ENCODE data around the gene HSDL1.

DNA sequence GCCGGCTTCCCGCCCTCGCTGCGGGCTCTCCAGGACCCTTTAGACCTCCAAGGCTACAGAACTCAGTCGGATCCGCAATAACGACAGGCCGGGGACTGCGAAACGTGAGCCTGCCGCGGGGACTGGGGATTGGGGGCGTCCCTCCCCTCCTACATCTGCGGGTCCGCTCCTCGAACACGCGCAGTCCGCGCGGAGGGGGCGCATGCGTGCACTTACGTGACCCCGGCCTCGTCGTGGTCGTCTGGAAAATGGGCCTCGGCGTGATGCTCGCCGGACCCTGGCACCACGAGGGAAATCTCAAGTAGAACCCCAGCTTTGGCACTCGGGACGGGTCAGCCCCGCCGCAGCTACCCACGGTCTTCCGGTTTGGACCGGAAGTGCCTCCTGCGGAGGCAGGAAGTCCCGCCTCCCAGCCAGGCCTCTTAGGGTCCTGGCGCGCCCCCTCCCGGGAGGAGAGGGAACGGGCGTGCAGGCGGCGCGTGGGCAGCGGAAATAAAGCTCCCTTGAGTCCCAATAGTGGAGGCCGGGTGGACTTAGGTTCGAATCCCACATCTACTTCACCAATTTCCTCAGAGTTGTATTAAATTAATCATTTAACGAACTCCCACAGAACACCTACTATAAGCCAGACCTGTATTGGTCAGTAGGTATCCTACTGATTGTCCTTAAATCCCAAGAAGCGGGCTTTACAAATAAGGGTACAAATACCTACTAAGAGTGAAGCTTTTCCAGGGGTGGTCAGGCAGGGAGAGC is 41.9 kb upstream of the HSDL1 start, which contains the start of gene TAF1C:
- TF ChIP-seq, protein P1, sequence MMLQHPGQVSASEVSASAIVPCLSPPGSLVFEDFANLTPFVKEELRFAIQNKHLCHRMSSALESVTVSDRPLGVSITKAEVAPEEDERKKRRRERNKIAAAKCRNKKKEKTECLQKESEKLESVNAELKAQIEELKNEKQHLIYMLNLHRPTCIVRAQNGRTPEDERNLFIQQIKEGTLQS (IDR thresholded peaks at IDR 0.05), result no peak
- TF ChIP-seq JUND (IDR thresholded peaks at IDR 0.05) (no peak), EGR1 (IDR thresholded peaks at IDR 0.05; ENCODE audit: low read depth in 2 of 2) (peak in 1 of 2 donors; percentile 74), TAF1 (conservative IDR thresholded peaks at IDR 0.05) (no peak), FOXA1 (IDR thresholded peaks at IDR 0.05) (no peak), NR2F2 (IDR thresholded peaks at IDR 0.05) (peak; percentile 29)
- TF ChIP-seq, protein P2, sequence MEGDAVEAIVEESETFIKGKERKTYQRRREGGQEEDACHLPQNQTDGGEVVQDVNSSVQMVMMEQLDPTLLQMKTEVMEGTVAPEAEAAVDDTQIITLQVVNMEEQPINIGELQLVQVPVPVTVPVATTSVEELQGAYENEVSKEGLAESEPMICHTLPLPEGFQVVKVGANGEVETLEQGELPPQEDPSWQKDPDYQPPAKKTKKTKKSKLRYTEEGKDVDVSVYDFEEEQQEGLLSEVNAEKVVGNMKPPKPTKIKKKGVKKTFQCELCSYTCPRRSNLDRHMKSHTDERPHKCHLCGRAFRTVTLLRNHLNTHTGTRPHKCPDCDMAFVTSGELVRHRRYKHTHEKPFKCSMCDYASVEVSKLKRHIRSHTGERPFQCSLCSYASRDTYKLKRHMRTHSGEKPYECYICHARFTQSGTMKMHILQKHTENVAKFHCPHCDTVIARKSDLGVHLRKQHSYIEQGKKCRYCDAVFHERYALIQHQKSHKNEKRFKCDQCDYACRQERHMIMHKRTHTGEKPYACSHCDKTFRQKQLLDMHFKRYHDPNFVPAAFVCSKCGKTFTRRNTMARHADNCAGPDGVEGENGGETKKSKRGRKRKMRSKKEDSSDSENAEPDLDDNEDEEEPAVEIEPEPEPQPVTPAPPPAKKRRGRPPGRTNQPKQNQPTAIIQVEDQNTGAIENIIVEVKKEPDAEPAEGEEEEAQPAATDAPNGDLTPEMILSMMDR (IDR thresholded peaks at IDR 0.05; ENCODE audit: low read depth, low read length, missing input control), result peak; percentile 97
- TF ChIP-seq, protein P3, sequence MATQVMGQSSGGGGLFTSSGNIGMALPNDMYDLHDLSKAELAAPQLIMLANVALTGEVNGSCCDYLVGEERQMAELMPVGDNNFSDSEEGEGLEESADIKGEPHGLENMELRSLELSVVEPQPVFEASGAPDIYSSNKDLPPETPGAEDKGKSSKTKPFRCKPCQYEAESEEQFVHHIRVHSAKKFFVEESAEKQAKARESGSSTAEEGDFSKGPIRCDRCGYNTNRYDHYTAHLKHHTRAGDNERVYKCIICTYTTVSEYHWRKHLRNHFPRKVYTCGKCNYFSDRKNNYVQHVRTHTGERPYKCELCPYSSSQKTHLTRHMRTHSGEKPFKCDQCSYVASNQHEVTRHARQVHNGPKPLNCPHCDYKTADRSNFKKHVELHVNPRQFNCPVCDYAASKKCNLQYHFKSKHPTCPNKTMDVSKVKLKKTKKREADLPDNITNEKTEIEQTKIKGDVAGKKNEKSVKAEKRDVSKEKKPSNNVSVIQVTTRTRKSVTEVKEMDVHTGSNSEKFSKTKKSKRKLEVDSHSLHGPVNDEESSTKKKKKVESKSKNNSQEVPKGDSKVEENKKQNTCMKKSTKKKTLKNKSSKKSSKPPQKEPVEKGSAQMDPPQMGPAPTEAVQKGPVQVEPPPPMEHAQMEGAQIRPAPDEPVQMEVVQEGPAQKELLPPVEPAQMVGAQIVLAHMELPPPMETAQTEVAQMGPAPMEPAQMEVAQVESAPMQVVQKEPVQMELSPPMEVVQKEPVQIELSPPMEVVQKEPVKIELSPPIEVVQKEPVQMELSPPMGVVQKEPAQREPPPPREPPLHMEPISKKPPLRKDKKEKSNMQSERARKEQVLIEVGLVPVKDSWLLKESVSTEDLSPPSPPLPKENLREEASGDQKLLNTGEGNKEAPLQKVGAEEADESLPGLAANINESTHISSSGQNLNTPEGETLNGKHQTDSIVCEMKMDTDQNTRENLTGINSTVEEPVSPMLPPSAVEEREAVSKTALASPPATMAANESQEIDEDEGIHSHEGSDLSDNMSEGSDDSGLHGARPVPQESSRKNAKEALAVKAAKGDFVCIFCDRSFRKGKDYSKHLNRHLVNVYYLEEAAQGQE (IDR thresholded peaks at IDR 0.05), result no peak
- TF ChIP-seq, protein P4, sequence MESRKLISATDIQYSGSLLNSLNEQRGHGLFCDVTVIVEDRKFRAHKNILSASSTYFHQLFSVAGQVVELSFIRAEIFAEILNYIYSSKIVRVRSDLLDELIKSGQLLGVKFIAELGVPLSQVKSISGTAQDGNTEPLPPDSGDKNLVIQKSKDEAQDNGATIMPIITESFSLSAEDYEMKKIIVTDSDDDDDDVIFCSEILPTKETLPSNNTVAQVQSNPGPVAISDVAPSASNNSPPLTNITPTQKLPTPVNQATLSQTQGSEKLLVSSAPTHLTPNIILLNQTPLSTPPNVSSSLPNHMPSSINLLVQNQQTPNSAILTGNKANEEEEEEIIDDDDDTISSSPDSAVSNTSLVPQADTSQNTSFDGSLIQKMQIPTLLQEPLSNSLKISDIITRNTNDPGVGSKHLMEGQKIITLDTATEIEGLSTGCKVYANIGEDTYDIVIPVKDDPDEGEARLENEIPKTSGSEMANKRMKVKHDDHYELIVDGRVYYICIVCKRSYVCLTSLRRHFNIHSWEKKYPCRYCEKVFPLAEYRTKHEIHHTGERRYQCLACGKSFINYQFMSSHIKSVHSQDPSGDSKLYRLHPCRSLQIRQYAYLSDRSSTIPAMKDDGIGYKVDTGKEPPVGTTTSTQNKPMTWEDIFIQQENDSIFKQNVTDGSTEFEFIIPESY (IDR thresholded peaks at IDR 0.05), result no peak
